Endothelial cell (in vitro differentiated cells): ENCODE results near the gene LGALS7B. TPM values are rescaled to one million over a fixed set of nuclear protein-coding genes. Genes with fewer than 3 reads are reported as not detected.

Source experiments
- DNase-seq: peaks from one replicate; pipeline ENCODE4 v3.0.0; 2021; ENCODE audit warnings: low spot score
- H3K27ac Mint-ChIP-seq: one replicate; pipeline ENCODE4 v1.8.0; 2021; ENCODE audit warnings: mixed read lengths, inconsistent platforms; ENCODE audit not compliant: unreplicated experiment
- H3K27me3 Mint-ChIP-seq: one replicate; pipeline ENCODE4 v1.8.0; 2021; ENCODE audit warnings: mild to moderate bottlenecking, moderate library complexity, mixed read lengths, inconsistent platforms; ENCODE audit not compliant: unreplicated experiment
- H3K36me3 Mint-ChIP-seq: one replicate; pipeline ENCODE4 v1.8.0; 2021; ENCODE audit warnings: mild to moderate bottlenecking, low read depth, mixed read lengths, inconsistent platforms; ENCODE audit not compliant: unreplicated experiment
- H3K4me1 Mint-ChIP-seq: one replicate; pipeline ENCODE4 v1.8.0; 2021; ENCODE audit warnings: mild to moderate bottlenecking, mixed read lengths, inconsistent platforms; ENCODE audit not compliant: unreplicated experiment
- H3K4me3 Mint-ChIP-seq: one replicate; pipeline ENCODE4 v1.8.0; 2021; ENCODE audit warnings: mild to moderate bottlenecking, mixed read lengths, inconsistent platforms; ENCODE audit not compliant: unreplicated experiment
- H3K9me3 Mint-ChIP-seq: one replicate; pipeline ENCODE4 v1.8.0; 2021; ENCODE audit warnings: mixed read lengths, inconsistent platforms; ENCODE audit not compliant: unreplicated experiment
- total RNA-seq: library from RNA; stranded (reverse); fragmentation: NEBNext Ultra II Directional; extraction: Animal tissue kit (Norgen Biotek cat#: 25700); gene quantifications from one replicate; pipeline ENCODE4 v1.2.1, GENCODE V29; 2021; ENCODE audit not compliant: unreplicated experiment
- TF ChIP-seq, protein P1 (sequence below): fragments of 200-600 bp; sonication (generic); IDR thresholded peaks from one replicate; pipeline ENCODE4 v1.5.0; 2021; ENCODE audit warnings: antibody characterized with exemption; ENCODE audit not compliant: unreplicated experiment

LGALS7B gene
- total RNA-seq, 1 donor from 2014 or later, result 18.8 TPM

DNA sequence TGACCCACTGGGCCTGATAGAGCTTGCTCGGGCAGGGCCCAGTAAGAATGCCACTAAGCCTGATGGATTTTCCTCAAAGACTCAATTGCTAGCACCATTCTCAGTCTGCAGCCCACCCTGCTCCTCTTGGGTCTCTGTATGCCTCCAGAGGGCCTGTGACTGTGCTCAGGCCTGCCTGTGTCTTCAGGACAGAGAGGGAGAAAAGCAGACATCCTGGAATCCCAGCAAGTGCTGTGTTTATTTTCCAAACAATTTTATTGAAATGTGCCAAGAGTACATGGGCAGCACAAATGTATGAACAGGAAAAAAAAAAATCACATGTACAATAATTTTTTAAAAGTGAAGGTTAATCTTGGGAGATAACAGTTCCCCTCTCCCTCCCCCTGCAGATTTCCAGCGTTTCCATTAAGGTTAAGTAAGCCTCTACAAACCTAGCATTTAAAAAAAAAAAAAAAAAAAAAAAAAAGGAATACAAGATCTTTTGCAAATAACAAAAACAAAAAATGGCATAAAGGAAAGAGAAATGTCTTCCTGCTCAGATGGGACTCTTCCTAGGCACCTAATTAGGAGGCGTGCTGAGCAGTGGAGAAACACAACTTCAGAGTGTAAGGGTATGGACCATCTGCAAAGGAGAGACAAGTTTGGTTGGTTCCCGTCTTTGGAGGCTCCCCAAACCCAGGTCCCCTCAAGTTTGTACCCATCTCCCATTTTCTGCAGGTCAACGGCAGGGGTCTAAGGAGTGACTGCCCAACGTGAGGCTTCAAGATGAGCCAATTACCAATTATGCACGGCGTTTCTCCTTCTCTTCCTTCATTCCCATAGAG is 47.4 kb downstream of the LGALS7B start:
- H3K36me3 Mint-ChIP-seq, result peaks cover 34% of the 10 kb centered on the region
- no peak for DNase-seq
- no peak overlapping the region for H3K4me3 Mint-ChIP-seq
- peaks cover 5% of the 10 kb centered on the region for H3K4me1 Mint-ChIP-seq
- no peaks in the 10 kb centered on the region for H3K9me3 Mint-ChIP-seq
- TF ChIP-seq, protein P1, sequence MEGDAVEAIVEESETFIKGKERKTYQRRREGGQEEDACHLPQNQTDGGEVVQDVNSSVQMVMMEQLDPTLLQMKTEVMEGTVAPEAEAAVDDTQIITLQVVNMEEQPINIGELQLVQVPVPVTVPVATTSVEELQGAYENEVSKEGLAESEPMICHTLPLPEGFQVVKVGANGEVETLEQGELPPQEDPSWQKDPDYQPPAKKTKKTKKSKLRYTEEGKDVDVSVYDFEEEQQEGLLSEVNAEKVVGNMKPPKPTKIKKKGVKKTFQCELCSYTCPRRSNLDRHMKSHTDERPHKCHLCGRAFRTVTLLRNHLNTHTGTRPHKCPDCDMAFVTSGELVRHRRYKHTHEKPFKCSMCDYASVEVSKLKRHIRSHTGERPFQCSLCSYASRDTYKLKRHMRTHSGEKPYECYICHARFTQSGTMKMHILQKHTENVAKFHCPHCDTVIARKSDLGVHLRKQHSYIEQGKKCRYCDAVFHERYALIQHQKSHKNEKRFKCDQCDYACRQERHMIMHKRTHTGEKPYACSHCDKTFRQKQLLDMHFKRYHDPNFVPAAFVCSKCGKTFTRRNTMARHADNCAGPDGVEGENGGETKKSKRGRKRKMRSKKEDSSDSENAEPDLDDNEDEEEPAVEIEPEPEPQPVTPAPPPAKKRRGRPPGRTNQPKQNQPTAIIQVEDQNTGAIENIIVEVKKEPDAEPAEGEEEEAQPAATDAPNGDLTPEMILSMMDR, result no peak
- H3K27me3 Mint-ChIP-seq, result peaks cover 3% of the 10 kb centered on the region
- H3K27ac Mint-ChIP-seq, result no peak overlapping the region

DNA sequence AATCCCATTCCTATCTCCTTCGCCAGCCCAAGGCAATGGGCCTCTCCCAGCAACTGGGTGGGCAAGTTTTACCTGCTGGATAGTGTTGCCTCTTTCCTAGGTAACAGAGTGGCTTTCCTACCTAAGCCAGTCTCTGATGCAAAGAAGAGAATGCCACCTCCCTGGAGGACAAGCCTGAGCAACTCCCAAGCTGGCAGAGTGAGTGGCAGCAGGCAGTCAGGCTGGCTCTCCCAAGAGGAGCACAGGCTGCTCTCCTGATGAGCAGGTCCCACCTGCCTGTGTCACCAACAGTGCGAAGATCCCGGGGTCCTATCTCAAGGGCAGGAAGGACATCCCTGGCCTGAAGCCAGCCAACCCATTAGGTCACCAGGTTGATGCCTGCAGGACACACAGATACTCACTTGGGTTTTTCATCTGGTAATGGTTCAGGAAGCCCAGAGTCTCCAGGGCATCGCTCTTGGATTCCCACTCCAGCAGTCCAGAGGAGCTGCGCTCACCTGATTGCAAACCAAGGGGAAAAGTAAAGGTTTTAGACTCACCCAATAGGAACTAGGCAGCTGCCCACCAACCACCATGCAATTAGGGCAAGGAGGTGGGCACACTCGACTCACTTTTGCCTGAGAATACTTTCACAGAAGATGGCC is 48.1 kb downstream of the LGALS7B start:
- Mint-ChIP-seq H3K27ac (no peak overlapping the region), H3K9me3 (no peaks in the 10 kb centered on the region), H3K4me3 (no peak overlapping the region), H3K27me3 (peaks cover 3% of the 10 kb centered on the region), H3K4me1 (peaks cover 1% of the 10 kb centered on the region), H3K36me3 (peaks cover 40% of the 10 kb centered on the region)
- TF ChIP-seq, protein P1, result no peak
- DNase-seq, result no peak

GRCh38 chr19:38837656-38838121 is 48.7 kb downstream of the LGALS7B start:
- H3K4me1 Mint-ChIP-seq, result no peaks in the 10 kb centered on the region
- no peaks in the 10 kb centered on the region for H3K9me3 Mint-ChIP-seq
- TF ChIP-seq, protein P1, result no peak
- H3K27ac Mint-ChIP-seq, result no peak overlapping the region
- peaks cover 46% of the 10 kb centered on the region for H3K36me3 Mint-ChIP-seq
- peaks cover 3% of the 10 kb centered on the region for H3K27me3 Mint-ChIP-seq
- DNase-seq, result no peak
- no peak overlapping the region for H3K4me3 Mint-ChIP-seq

DNA sequence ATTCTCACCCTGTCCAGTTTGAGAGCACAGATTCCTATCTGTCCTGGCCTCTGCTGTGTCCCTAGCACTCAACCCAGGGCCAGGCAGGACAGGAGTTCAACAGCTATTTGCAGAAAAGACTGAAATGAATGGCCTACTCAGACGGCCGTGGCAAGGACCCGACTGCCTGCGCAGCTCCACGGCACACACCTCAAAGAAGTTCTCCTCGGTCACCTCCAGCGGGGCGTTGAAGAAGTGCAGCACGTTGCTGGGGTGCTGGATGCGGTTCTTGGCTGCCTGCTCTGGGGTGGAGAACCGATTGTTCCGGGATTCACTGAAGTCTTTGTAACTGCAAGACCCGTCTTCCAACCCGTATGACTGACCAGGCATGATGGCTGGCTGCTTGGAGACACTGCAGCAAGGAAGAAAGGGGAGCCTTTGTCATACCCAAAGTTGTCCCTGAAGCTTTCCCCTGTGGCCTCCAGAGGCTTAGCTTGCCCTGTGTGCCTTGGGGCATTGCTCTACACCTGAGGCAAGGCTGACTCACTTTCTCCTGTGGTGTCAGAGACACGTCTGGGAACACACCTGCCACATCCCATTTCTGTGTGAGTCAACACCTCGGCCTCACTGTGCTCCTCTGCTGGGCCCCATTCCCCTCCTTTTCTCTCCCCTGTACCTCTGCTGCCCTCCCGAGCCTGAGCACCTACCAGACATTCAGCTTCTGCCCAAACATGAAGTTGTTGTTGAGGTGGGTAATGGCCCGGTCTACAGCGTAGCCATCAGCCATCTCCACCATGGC is 49.4 kb downstream of the LGALS7B start:
- peaks cover 53% of the 10 kb centered on the region for H3K36me3 Mint-ChIP-seq
- H3K9me3 Mint-ChIP-seq, result no peaks in the 10 kb centered on the region
- H3K27ac Mint-ChIP-seq, result no peak overlapping the region
- no peak overlapping the region for H3K4me3 Mint-ChIP-seq
- H3K27me3 Mint-ChIP-seq, result peaks cover 3% of the 10 kb centered on the region
- no peaks in the 10 kb centered on the region for H3K4me1 Mint-ChIP-seq
- TF ChIP-seq, protein P1, result no peak
- DNase-seq, result no peak
